CD4-positive, alpha-beta T cell treated with Interferon alpha-2 for 1 hour (primary cell): ENCODE measurements around the gene HAUS2.
"Not testable (repeated sequence)": the region's sequence is repeated elsewhere in the genome, so short reads cannot be mapped to it uniquely, and the experiment has no call there.

ENCODE experiments used
- DNase-seq, 2 donors: peaks; one replicate each; pipeline ENCODE4 v3.0.0-alpha.2; 2020 to 2022

HAUS2 gene

GRCh38 chr15:42548249-42549031 is at the start of gene HAUS2, which contains the start of gene LRRC57:
Gene HAUS2, plus strand, starts transcription at chr15:42548838. Its CDS starts 35 bp downstream, at chr15:42548873.
Gene LRRC57, minus strand, starts transcription at chr15:42548793. Its CDS starts 359 bp downstream, at chr15:42548434.
- DNase-seq: peak; percentile 80 to 88

GRCh38 chr15:42499858-42500609 is 48.6 kb upstream of the HAUS2 start:
- no peak for DNase-seq

GRCh38 chr15:42502477-42502876 is 46.2 kb upstream of the HAUS2 start:
- DNase-seq: no peak

GRCh38 chr15:42503825-42504224 is 44.8 kb upstream of the HAUS2 start:
- no peak for DNase-seq

- DNase-seq: no peak
These were observed 44.0 kb upstream of the HAUS2 start for GRCh38 chr15:42504631-42505030.

GRCh38 chr15:42507514-42507913 is 41.1 kb upstream of the HAUS2 start:
- no peak for DNase-seq

GRCh38 chr15:42508263-42508690 is 40.4 kb upstream of the HAUS2 start:
- DNase-seq: no peak

- DNase-seq: no peak
These were observed 38.2 kb upstream of the HAUS2 start for GRCh38 chr15:42510258-42511006.

GRCh38 chr15:42511007-42511391 is 37.6 kb upstream of the HAUS2 start:
- no peak for DNase-seq

GRCh38 chr15:42523331-42523730 is 25.3 kb upstream of the HAUS2 start:
- DNase-seq: no peak

- DNase-seq: no peak
These were observed 19.7 kb upstream of the HAUS2 start for GRCh38 chr15:42528970-42529369.

- DNase-seq: no peak
These were observed 15.4 kb upstream of the HAUS2 start for GRCh38 chr15:42533246-42533645.

GRCh38 chr15:42544853-42545629 is 3.6 kb upstream of the HAUS2 start:
- no peak for DNase-seq

GRCh38 chr15:42547918-42548248 is 755 bp upstream of the HAUS2 start:
- DNase-seq: no peak

- DNase-seq: peak in 1 of 2 donors; percentile 7
These were observed 424 bp downstream of the HAUS2 start for GRCh38 chr15:42549032-42549491.

GRCh38 chr15:42549741-42550392 is 1.2 kb downstream of the HAUS2 start:
- DNase-seq: no peak

GRCh38 chr15:42553554-42553953 is 4.9 kb downstream of the HAUS2 start:
- no peak for DNase-seq

GRCh38 chr15:42556550-42557207 is 8.0 kb downstream of the HAUS2 start:
- DNase-seq: not testable (repeated sequence)

GRCh38 chr15:42558739-42559138 is 10.1 kb downstream of the HAUS2 start:
- DNase-seq: no peak

- DNase-seq: peak; percentile 95
These were observed 26.8 kb downstream of the HAUS2 start, which contains the start of gene STARD9 for GRCh38 chr15:42575188-42576039. Gene STARD9, plus strand, starts transcription at chr15:42575606. Its CDS starts 110 bp downstream, at chr15:42575716.
